Heart right ventricle (tissue), 16 donors: Measurements from ENCODE around the gene TFB1M. TPM values are rescaled to one million over a fixed set of nuclear protein-coding genes. Genes with fewer than 3 reads are reported as not detected.

Source experiments
- ATAC-seq, 8 donors: fragments of 200-7000 bp; cut with Tn5 transposase; one replicate each; pipeline ENCODE4 v1.9.1; 2020; ENCODE audit warnings: mild to moderate bottlenecking in 8 of 8, moderate library complexity in 8 of 8, moderate number of reproducible peaks in 1 of 8
- DNase-seq, 2 donors: peaks; one replicate each; pipeline ENCODE4 v3.0.0-alpha.2; 2020
- H3K27ac ChIP-seq, 10 donors: fragments of 200-600 bp; sonication (generic) in 2 of 10; one replicate each; pipeline versions ENCODE4 v1.5.0 to v1.8.0; 2020 to 2022; ENCODE audit warnings: mild to moderate bottlenecking in 3 of 10
- H3K27me3 ChIP-seq, 7 donors: fragments of 200-600 bp; one replicate each; pipeline ENCODE4 v1.8.0; 2021 to 2022; ENCODE audit warnings: mild to moderate bottlenecking in 2 of 7
- H3K36me3 ChIP-seq, 9 donors: fragments of 200-600 bp; sonication (generic) in 1 of 9; one replicate each; pipeline versions ENCODE4 v1.5.0 to v1.8.0; 2020 to 2022; ENCODE audit warnings: mild to moderate bottlenecking in 2 of 9
- H3K4me1 ChIP-seq, 9 donors: fragments of 200-600 bp; sonication (generic) in 1 of 9; one replicate each; pipeline versions ENCODE4 v1.5.0 to v1.8.0; 2020 to 2022; ENCODE audit warnings: mild to moderate bottlenecking in 4 of 9
- H3K4me3 ChIP-seq, 10 donors: fragments of 200-600 bp; sonication (generic) in 2 of 10; one replicate each; pipeline versions ENCODE4 v1.5.0 to v1.8.0; 2020 to 2022; ENCODE audit warnings: mild to moderate bottlenecking in 7 of 10, moderate library complexity in 2 of 10
- H3K9me3 ChIP-seq, 11 donors: fragments of 200-600 bp in 10 of 11; sonication (generic) in 2 of 11; one replicate each; pipeline versions ENCODE4 v1.5.0 to v1.8.0; 2013 to 2022; ENCODE audit warnings: mild to moderate bottlenecking in 2 of 11, control low read depth in 1 of 11, moderate library complexity in 1 of 11
- CTCF ChIP-seq, 9 donors: fragments of 200-600 bp; sonication (generic) in 2 of 9; IDR thresholded peaks; one replicate each; pipeline versions ENCODE4 v1.5.0 to v1.8.0; 2021 to 2022; ENCODE audit warnings: antibody characterized with exemption in 9 of 9, mild to moderate bottlenecking in 5 of 9, moderate library complexity in 1 of 9
- WGBS, 2 donors: extraction: QIAGEN DNeasy Blood & Tissue Kit; methylation state at CpG; one replicate each; pipeline ENCODE4 v1.1.7; 2013; ENCODE audit warnings: inconsistent platforms in 1 of 2; 5-methylcytosine and 5-hydroxymethylcytosine counted together
- intact Hi-C, 10 donors: fragments of 100-400 bp; cut with DNase I; formaldehyde crosslinking; loops; one replicate each; pipeline versions ENCODE4 v1.11.1 to v1.14.2; 2022
- polyA plus RNA-seq, 2 donors: library from polyadenylated mRNA; stranded (reverse); fragments of 200-250 nt; gene quantifications; one replicate each; pipeline ENCODE4 v1.2.3, GENCODE V29; 2013
- total RNA-seq, 10 donors: library from RNA; stranded (reverse); fragmentation: NEBNext Ultra II Directional in 3 of 10; extraction: Animal tissue kit (Norgen Biotek cat#: 25700) in 3 of 10; gene quantifications; one replicate each; pipeline versions ENCODE4 v1.2.1 to v1.2.4, GENCODE V29; 2021 to 2023
- donor health status: Arrhythmogenic right ventricular cardiomyopathy.
- donor health status: ischemic (EF 13 %, LVEDD 7.1; RV severe dilation, severe dysfunction).
- donor health status: healthy with polysubstance abuse.
- donor health status: DM: no; HTN: yes; CAD: no.
- donor health status: DM: no; HTN: no; CAD: no.
- donor health status: ischemic (EF 25% LVEDD 6.9; RV normal size, moderate dysfunction).
- donor health status: ischemic (EF 25% LVEDD 5.7; RV mildly dilated, moderate dysfunction).
- donor health status: healthy.
- donor health status: DM: yes; HTN: yes; CAD: no.
- donor health status: Ischemic cardiomyopathy.
- donor health status: ischemic (EF 35%, LVEDD 5.7; RV mildly dilated, moderate dysfunction).
- donor health status: nonischemic (EF 11% LVEDD 7.7; RV severe dilation, severe dysfunction).
- donor health status: DM: yes; HTN: yes; CAD: no.
- donor health status: PGD.
- donor health status: ischemic (EF 29% LVEDD 5.4; RV normal size, mild dysfunction).
- donor health status: nonischemic (EF 23%, LVEDD 6.1; RV moderate dilation, normal function).

The TFB1M gene
- total and polyA plus RNA-seq, 12 donors = 9.7 to 23.1 (median 17.9) TPM

- no peak for TF ChIP-seq CTCF (IDR thresholded peaks at IDR 0.05)
- Histone ChIP-seq H3K36me3 (no peaks in the 10 kb centered on the region), H3K4me3 (no peak overlapping the region), H3K27ac (no peak overlapping the region), H3K4me1 (no peaks in the 10 kb centered on the region), H3K9me3 (peaks cover 0 to 42% (median 6%) of the 10 kb centered on the region in 11 donors), H3K27me3 (peaks cover 0 to 8% (median 0%) of the 10 kb centered on the region in 7 donors)
- ATAC-seq = no peak
- 67 to 70% methylated on average over 1 of the region's 1 CpG for WGBS, 2 donors
- no peak for DNase-seq
- intact Hi-C loops = no loop called here
Measured at GRCh38 chr6:155347800-155348199, 33.5 kb upstream of the TFB1M start.

- no peaks in the 10 kb centered on the region for H3K4me1 ChIP-seq
- H3K27ac ChIP-seq = no peak overlapping the region
- H3K27me3 ChIP-seq = peaks cover 0 to 8% (median 0%) of the 10 kb centered on the region in 7 donors
- no peak for ATAC-seq
- H3K9me3 ChIP-seq = peaks cover 0 to 38% (median 6%) of the 10 kb centered on the region in 11 donors
- no peak for TF ChIP-seq CTCF (IDR thresholded peaks at IDR 0.05)
- intact Hi-C loops = no loop called here
- H3K4me3 ChIP-seq = no peak overlapping the region
- H3K36me3 ChIP-seq = no peaks in the 10 kb centered on the region
- DNase-seq = no peak
Measured at GRCh38 chr6:155346957-155347356, 32.7 kb upstream of the TFB1M start.

GRCh38 chr6:155344341-155345006, 30.2 kb upstream of the TFB1M start:
- H3K4me3 ChIP-seq = no peak overlapping the region
- peaks cover 0 to 51% (median 18%) of the 10 kb centered on the region in 11 donors for H3K9me3 ChIP-seq
- WGBS, 2 donors = 95 to 98% methylated on average over 2 of the region's 2 CpGs
- no peaks in the 10 kb centered on the region for H3K36me3 ChIP-seq
- no peaks in the 10 kb centered on the region for H3K4me1 ChIP-seq
- intact Hi-C loops = no loop called here
- no peak for TF ChIP-seq CTCF (IDR thresholded peaks at IDR 0.05)
- no peak for ATAC-seq
- DNase-seq = no peak
- H3K27me3 ChIP-seq = no peaks in the 10 kb centered on the region
- no peak overlapping the region for H3K27ac ChIP-seq

- H3K4me3 ChIP-seq = no peak overlapping the region
Measured at GRCh38 chr6:155341130-155341828, 27.0 kb upstream of the TFB1M start.

More at GRCh38 chr6:155341130-155341828, 27.0 kb upstream of the TFB1M start:
- intact Hi-C loops = no loop called here
- no peak for TF ChIP-seq CTCF (IDR thresholded peaks at IDR 0.05)
- DNase-seq (no peak), ATAC-seq (no peak)
- Histone ChIP-seq H3K9me3 (peaks cover 0 to 49% (median 24%) of the 10 kb centered on the region in 11 donors), H3K4me1 (no peaks in the 10 kb centered on the region), H3K27ac (no peak overlapping the region), H3K27me3 (no peaks in the 10 kb centered on the region), H3K36me3 (no peaks in the 10 kb centered on the region)
- 80 to 83% methylated on average over 2 of the region's 2 CpGs for WGBS, 2 donors
